NCI-H82 (cell line): ENCODE data around the gene ARHGAP23.

Experiments
- DNase-seq: peaks from one replicate; lab custom pipeline; 2025; lab: John Stamatoyannopoulos, UW

The ARHGAP23 gene, protein sequence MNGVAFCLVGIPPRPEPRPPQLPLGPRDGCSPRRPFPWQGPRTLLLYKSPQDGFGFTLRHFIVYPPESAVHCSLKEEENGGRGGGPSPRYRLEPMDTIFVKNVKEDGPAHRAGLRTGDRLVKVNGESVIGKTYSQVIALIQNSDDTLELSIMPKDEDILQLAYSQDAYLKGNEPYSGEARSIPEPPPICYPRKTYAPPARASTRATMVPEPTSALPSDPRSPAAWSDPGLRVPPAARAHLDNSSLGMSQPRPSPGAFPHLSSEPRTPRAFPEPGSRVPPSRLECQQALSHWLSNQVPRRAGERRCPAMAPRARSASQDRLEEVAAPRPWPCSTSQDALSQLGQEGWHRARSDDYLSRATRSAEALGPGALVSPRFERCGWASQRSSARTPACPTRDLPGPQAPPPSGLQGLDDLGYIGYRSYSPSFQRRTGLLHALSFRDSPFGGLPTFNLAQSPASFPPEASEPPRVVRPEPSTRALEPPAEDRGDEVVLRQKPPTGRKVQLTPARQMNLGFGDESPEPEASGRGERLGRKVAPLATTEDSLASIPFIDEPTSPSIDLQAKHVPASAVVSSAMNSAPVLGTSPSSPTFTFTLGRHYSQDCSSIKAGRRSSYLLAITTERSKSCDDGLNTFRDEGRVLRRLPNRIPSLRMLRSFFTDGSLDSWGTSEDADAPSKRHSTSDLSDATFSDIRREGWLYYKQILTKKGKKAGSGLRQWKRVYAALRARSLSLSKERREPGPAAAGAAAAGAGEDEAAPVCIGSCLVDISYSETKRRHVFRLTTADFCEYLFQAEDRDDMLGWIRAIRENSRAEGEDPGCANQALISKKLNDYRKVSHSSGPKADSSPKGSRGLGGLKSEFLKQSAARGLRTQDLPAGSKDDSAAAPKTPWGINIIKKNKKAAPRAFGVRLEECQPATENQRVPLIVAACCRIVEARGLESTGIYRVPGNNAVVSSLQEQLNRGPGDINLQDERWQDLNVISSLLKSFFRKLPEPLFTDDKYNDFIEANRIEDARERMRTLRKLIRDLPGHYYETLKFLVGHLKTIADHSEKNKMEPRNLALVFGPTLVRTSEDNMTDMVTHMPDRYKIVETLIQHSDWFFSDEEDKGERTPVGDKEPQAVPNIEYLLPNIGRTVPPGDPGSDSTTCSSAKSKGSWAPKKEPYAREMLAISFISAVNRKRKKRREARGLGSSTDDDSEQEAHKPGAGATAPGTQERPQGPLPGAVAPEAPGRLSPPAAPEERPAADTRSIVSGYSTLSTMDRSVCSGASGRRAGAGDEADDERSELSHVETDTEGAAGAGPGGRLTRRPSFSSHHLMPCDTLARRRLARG (N-terminal part only)

DNA sequence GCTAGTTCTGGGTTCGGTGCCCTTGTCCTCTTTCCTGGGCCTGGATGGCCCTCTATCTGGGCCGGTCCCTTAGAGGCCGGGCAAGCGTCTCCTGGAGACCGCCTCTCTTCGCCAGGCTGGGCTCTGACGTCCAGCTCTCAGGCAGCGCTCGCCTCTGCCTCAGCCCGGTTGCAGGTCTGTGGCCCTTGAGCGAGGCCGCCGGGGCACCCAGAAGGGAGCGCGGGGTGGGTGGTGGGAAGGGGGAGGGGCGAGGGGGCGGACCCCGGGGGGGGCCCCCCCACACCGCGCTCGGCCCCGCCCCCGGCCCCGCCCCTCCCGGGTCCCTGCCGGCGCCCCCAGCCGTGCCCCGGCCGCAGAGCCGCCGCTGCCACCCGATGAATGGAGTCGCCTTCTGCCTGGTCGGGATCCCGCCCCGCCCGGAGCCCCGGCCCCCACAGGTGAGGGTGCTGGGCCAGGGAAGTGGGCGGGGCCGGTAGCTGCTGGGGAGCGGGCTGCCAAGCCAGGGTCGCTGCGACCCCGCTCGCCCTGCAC, at the start of gene ARHGAP23:
Gene ARHGAP23, plus strand, starts transcription at position 353 of the 531 bp plus-strand sequence. Its CDS starts 22 bp downstream, at position 375.
- DNase-seq: no peak

DNA sequence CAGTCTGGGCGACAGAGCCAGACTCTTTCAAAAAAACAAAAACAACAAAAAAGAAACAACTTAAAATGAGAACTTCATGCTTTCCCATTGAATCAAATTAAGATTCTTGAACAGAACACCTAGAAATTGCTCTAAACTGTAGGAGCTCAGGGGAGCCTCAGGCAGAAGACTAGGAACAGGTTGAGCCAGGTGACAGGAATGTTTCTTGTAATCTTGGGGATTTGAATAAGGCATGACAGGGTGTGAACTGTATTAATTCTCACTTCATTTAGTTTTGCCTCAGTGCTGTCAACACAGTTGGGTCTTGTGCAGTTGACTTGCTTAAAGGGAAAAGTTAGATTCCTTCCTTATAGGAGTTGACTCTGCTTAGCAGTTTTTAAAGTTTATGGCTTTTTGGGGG, 48.8 kb upstream of the ARHGAP23 start:
- DNase-seq: no peak

DNA sequence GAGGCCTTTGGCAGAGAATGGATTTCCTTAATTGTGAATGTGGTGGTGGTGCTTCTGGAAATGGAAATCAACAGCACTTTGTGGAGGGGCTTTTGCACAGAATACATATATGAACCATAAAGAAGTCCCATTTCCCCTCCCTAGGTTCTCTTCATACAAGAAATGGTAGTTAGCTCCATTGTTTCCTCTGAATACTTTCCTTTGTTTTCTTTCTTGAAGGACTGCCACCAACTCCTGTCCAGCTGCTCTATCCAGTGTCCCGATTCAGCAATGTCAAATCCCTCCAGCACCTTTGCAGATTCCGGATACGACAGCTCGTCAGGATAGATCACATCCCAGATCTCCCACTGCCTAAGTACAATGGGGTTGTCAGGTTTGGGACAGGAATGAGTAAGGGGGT, 33.2 kb upstream of the ARHGAP23 start:
- no peak for DNase-seq

DNA sequence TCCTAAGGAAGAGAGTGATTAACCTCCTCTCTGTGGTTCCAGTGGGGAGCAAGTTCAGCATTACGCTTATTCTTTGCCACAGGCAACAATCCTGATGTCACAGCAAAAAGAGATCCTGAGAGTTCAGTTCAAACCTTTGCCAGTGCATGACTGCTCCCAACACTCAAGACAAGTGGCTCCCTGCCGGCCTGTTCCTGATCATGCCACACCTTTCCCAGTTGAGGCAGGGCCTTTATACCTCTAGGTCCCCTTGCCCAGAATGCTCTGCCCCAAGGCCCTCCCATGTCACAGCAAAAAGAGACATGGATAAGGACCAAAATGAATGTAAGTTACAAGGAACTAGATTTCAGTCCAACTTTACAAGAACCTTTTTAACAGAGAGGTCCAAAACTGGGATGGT, 31.0 kb upstream of the ARHGAP23 start:
- DNase-seq: no peak

DNA sequence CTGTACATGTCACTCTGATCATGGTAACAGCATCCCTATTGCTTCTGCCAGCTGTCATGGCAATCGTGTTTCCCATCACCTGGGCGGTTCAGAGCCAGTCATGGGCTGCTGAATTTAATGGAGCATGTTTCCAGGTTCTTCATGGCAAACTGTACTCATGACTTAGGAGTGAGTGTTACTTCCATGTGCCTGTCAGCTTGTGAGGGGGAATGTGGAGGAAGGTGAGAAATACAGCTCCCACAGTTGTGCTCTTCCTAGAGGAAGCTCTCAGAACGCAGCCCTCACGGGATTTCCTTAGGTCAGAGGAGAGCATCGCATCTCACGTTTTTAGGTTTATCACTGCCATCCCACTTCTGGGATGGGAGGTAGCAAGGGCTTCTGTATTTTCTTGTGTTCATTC, 28.0 kb upstream of the ARHGAP23 start:
- no peak for DNase-seq

DNA sequence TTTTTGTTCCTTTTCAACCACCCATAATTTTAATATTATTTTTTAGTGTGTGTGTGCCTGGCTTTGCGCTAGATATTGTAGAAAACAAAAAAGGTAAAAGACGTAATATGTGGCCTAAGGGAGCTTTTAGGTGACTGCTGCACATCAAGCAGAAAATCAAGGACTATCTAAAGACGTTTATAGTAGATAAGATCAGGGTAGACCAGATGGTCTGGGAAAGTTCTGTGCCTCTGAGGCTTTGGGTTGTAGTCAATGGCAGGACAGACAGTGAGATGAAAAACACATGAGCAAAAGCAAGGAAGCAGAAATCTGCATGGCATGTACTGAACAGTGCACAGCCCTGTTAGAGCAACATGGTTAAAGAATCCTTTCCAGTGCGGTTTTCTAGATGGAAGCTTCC, 26.8 kb upstream of the ARHGAP23 start:
- no peak for DNase-seq

DNA sequence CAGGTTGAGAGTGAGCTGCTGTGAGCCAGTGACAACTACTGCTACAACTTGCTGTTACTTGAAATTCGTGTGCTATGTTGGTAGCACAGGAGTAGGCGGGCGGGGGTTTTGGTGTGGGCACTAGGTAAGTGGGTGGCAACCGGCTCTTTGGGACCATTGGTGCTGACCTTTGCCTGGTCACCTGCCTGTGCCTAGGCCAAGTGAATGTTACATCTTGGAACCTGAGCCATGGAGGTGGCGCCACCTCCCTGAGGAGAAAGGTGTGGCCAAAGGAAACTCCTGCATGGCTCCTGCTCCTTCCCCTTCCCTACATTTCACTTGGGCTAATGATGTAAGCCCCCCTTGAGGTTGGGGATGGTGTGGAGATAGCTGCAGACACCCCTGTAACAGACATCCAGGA, 25.4 kb upstream of the ARHGAP23 start:
- DNase-seq: no peak

DNA sequence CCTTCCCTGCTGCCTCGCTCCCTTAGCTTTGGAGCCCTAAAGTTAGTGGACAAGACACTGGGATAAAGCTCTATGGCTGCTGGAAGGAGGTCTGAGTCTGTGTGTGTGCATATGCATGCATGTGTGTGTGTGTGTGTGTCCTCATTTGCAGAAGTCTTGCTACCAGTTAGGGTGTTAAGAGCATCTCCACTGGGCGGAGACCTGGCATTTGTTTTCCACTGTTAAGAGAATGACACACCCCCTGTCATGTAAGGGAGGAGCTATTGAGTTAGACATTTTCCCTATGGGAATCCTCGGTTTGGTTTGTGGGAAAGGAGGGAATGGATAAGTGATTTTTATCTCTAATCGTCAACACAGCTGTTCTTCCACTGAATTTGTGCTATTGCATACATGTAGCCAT, 24.8 kb upstream of the ARHGAP23 start:
- peak; percentile 45 for DNase-seq

DNA sequence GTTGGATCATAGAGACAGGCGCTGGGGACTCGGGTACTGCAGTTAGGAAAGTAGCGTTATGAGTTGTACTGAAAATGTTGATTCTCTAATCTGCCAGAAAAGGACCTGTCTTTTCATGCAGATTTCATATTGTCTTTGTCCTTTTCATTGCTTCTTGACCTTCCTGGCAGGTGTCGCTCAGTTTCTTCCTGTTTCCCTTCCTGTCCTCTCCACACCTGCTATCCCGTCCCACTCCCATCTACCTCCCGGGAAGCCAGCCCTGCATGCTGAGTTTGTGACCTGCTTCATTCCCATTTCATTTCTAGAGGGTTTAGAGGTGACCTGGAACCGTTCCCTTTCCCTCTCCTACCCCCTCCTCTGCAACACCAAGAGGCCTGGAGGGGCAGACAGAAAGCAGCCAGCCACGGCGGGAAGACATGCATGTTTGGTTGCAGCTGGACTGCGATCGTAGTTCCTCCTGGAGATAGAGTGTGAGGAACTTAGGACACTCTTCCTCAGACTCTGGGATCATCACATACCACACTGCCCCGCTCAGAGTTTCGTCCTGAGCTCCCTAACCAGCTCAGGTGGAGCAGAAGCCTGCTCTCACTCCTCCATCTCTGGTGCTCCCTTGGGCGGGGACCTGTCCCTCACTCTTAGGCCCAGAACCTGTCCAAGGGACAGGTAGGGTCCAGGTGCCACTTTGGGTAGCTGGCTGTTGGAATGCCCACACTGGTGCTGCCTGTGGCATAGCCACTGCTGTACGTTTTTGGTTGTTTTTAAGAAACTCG, 23.9 kb upstream of the ARHGAP23 start:
- no peak for DNase-seq

DNA sequence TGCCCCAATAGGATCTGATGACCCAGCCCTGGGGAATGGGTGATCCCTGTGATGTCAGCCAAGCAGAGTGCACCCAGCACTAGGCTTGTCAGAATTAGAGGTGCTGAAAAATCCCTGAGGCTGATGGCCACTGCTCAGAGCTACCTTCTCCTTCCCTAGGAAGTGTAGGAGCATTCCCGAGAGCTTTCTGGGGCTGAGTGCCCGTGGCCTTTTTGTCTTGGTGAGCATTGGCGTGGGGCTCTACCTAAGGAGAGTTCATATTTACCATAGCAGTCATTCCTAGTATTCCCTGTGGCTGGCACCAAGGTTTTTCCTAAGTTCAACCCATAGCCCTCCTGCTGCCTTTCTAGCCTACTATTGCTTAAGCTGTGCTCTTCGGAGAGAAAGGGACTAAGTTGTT, 22.6 kb upstream of the ARHGAP23 start:
- no peak for DNase-seq

DNA sequence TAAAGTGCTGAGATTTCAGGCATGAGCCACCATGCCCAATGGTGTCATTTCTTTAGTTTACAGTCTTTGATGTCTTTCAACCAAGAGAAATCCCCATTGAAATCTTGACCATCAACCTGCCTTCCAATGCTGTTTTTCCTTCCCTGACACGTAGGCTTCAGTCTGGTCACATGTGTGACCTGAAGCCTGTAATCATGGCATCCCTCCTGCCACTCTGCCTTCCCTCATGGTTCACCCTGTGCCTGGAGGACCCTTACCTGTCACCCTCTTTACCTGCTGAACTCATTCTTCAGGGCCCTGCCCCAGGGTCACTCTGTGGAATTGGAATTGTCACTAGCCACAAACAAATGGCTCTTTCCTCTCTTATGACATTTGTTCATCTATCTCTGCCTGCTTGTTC, 18.1 kb upstream of the ARHGAP23 start:
- no peak for DNase-seq

DNA sequence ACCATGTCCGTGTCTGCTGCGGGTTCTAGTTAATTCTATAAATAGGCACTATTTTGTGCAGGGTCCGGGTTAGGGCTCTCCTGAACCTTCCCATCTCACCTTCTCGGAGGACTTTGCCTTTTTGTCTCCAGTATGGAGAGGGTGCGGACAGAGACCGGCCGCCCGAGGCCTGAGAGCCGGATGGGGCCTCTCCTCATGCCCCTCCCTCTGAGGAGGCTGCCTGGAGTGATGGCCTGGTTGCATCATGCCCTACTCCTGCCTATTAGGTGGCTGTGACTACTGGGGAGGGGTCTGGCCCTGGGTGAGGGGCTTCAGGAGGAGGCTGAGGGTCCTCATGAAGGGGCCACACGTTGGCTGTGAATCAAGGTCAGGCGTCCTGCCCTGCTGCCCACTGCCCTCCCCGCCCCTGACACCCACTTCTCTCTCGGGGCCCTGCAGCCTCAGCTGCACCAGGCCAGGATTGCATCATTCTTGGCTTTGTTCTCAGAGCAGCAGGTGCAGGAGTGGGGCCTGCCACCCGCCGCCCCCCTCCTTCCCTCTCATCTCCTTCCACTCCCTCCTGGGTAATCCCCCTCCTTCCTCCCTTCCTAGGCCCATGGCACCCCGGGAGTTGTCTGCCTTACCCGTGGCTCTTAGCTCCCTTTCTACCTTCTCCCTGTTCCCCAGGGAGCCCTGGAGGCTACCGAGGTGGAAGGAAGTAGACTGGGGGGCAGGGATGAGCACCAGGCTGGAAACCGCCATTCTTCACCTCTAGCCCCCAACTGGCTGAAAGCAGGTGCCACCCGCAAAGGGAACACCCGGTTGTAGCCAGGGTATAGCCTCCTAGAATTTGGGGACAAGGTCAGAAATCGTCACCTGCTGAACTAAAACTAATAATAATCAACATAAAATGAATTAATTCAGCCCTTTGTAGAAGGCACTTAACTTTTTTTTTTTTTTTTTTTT, 12.7 kb upstream of the ARHGAP23 start:
- peak; percentile 97 for DNase-seq

DNA sequence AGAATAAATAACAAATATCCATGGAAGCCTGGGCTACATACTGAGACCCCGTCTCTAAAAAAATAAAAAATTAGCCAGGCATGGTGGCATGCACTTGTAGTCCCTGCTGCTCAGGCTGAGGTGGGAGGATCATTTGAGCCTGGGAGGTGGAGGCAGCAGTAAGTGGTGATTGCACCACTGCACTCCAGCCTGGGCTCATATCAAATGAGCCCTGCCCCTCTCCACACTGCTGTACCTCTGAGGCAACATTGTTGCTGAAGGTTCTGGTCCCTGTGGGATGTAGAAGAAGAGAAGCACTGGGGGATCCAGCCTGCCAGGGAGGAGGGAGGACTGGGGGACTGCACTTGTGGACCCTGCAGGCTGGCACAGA, 11.4 kb upstream of the ARHGAP23 start:
- DNase-seq: no peak

DNA sequence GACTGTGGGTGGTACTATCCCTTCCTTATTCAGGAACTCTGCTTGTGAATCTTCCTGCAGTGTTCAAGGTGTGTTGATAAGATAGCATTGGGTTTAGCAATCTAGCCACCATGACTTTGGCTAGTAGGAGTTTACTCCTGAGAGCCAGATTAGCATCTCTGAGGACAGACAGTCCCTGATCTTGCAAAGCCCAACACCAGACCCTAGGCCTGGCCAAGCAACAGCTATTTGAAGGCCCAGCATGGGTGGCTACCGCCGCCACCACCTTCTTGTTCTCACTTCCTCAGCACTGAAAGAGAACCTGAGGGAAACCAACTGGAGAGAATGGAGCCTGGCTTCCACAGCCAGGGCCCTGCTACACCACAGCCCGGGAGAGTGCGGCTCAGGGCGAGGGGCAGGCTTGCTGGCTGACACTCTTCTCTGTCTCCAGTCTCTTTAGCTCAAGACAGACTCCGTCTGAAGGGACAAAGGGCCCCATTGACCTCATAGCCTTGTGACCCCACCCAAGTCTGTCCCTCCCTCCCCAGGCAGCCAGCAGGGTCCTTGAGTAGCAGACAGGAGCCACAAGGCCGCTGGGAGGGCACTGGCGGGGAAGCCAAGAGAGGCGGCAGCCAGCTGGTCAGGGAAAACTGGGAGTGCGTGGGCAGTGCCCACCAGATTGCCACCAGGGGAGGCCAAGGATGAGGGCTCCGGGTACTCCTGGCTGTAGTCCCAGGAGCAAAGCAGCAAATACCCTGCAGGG, 10.9 kb upstream of the ARHGAP23 start:
- peak; percentile 21 for DNase-seq

DNA sequence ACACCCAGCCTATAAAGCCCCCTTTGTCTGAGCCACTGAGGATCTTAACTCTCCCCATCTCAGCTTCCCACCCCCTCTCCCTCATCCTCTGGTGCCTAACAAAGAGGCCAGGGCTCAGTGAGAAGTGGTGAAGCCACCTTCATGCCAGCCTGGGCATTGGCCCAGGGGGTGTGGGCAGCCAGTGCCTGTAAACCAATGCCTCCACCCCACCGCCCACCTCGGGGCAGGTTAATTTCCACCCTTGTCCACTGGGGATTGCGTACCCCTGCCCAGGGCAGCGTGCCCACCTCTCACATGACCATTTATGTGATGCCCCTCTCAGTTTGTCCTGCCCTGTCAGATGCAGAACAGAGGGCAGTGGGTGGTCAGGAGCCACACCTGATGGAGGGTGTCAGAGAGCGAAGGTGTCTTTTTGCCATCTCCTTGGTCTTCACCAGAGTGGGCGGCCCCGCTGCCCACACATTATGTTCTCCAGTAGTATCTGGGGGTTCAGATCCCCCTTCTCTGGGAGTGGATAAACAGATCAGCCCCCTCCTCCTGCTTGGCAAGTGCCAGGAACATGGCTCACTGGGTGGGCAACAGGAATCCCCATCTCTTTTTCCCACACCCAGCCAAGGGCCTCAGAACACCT, 10.1 kb upstream of the ARHGAP23 start:
- DNase-seq: no peak

DNA sequence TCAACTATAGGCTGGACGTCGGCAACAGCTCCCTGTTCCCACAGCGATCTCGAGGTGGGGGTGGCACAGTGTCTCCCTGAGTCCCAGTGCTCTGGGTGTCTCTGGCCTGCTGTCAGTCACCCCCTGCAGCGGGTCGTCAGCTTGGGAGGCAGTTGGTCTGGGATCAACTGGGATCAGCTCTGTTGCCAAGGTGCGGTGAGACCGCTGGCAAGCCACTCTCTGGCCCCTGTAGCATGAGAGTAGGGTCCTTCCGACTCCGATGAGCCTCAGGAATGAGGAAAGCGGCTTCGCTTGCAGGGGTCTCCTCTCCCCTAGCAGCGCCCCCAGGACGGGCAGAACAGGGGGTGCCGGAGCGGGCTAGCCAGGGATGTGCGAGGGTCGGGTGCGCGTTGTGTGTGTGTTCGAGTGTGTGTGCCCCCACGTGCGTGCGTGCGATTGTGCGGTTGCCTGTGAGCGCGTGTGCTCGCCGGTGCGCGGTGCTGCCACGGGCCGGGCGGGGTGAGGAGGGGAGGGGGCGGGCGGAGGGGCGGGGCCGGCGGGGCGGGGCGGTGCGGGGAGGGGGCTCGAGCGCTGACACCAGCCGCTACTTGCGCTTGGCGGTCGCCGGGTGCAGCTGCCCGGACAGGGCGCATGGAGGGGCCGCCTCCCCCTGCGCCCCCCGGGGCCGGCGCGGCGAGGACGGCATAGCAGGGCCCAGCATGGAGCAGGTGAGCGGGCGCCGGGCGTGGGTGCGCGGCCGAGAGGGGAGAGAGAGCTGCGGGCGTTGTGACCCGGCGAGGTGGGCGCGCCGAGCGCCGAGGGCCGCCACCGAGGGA, 9.4 kb upstream of the ARHGAP23 start:
- peak; percentile 74 for DNase-seq

DNA sequence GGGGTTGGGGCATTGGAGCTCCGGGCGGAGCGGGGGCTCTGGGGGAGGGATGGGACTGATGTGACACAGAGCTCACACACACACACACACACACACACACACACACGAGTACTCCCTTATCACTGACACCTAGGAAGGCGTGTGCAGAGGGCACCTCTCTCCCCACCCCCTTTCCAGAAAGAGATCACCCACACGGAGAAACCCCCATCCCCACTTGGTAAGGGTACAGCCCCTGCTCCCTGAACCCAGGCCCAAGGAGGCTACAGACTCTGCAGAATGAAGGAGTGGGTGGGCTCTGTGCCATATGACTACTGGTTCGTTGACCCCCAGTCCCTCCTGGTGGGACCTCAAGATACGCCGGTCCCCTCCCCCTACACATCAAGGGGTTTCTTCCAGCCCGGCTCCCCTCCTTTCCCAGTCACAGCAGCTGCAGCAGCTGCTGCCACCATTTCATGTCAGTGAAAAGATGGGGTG, 8.7 kb upstream of the ARHGAP23 start:
- peak; percentile 49 for DNase-seq

DNA sequence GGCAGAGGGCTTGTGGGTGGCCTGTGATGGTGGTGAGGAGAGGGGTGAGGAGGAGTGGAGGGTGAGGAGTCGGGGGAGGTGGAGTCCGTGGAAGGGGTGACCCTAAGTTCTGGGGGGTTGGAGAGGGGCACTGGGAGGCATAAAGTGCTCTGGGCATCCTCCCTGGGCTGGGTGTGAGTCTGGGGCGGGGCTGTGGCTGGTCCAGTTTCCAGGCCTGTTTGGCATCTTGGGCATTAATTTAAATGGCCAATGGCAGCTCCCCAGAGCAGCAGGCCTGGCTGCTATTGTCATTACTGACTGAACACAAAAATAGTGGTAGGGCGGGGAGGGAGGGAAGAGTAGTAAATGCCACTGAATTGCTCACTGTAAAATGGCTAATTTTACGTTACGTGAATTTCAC, 7.7 kb upstream of the ARHGAP23 start:
- no peak for DNase-seq
